DMS53 (cell line): ENCODE results near the gene OLA1.
"Not testable (repeated sequence)": the region's sequence is repeated elsewhere in the genome, so short reads cannot be mapped to it uniquely, and the experiment has no call there.

Source experiments
- DNase-seq: peaks from one replicate; lab custom pipeline; 2025; lab: John Stamatoyannopoulos, UW

OLA1 gene

GRCh38 chr2:174248187-174248997 lies at the start of gene OLA1:
TSS of gene OLA1 (minus strand) at chr2:174248532. CDS start at chr2:174246815, 1,717 bp downstream.
- DNase-seq = peak; percentile 100

GRCh38 chr2:174292908-174293307 lies 44.6 kb upstream of the OLA1 start:
- DNase-seq = no peak

- DNase-seq = no peak
Observed at GRCh38 chr2:174286172-174286571, 37.8 kb upstream of the OLA1 start.

- no peak for DNase-seq
Observed at GRCh38 chr2:174282441-174282840, 34.1 kb upstream of the OLA1 start.

GRCh38 chr2:174281736-174282135 lies 33.4 kb upstream of the OLA1 start:
- no peak for DNase-seq

GRCh38 chr2:174280596-174280995 lies 32.3 kb upstream of the OLA1 start:
- peak; percentile 20 for DNase-seq

GRCh38 chr2:174270263-174270662 lies 21.9 kb upstream of the OLA1 start:
- DNase-seq = not testable (repeated sequence)

GRCh38 chr2:174266288-174266687 lies 18.0 kb upstream of the OLA1 start:
- DNase-seq = no peak

GRCh38 chr2:174263997-174264396 lies 15.7 kb upstream of the OLA1 start:
- DNase-seq = peak; percentile 90

GRCh38 chr2:174259981-174260380 lies 11.6 kb upstream of the OLA1 start:
- DNase-seq = no peak

GRCh38 chr2:174254267-174254666 lies 5.9 kb upstream of the OLA1 start:
- DNase-seq = no peak

- peak; percentile 49 for DNase-seq
Observed at GRCh38 chr2:174248998-174249592, 763 bp upstream of the OLA1 start.

- DNase-seq = peak; percentile 81
Observed at GRCh38 chr2:174247474-174248186, 702 bp downstream of the OLA1 start.

GRCh38 chr2:174246944-174247381 lies 1.4 kb downstream of the OLA1 start:
- peak; percentile 20 for DNase-seq

- DNase-seq = not testable (repeated sequence)
Observed at GRCh38 chr2:174245628-174246027, 2.7 kb downstream of the OLA1 start.

GRCh38 chr2:174245065-174245464 lies 3.3 kb downstream of the OLA1 start:
- DNase-seq = no peak

GRCh38 chr2:174243812-174244211 lies 4.5 kb downstream of the OLA1 start:
- no peak for DNase-seq

- no peak for DNase-seq
Observed at GRCh38 chr2:174240097-174240496, 8.2 kb downstream of the OLA1 start.

- DNase-seq = no peak
Observed at GRCh38 chr2:174236429-174236828, 11.9 kb downstream of the OLA1 start.

- no peak for DNase-seq
Observed at GRCh38 chr2:174235680-174236079, 12.7 kb downstream of the OLA1 start.

GRCh38 chr2:174233771-174234275 lies 14.5 kb downstream of the OLA1 start:
- no peak for DNase-seq

GRCh38 chr2:174227748-174228147 lies 20.6 kb downstream of the OLA1 start:
- no peak for DNase-seq
